HFF-Myc (cell line): ENCODE data around the gene ABCA9.
"Not testable (repeated sequence)": the region's sequence is repeated elsewhere in the genome, so short reads cannot be mapped to it uniquely, and the experiment has no call there.

Experiments used
- DNase-seq: peaks from one replicate; pipeline ENCODE4 v3.0.0-alpha.2; 2011; ENCODE audit warnings: low read depth; ENCODE audit errors: extremely low read depth
- H3K4me3 ChIP-seq: replicated peaks from 2 replicates; pipeline ENCODE4 v1.5.1; 2011; ENCODE audit warnings: low read depth, mild to moderate bottlenecking, control low read depth, low read length
- TF ChIP-seq, protein P1 (sequence below): IDR thresholded peaks from 2 replicates; pipeline ENCODE4 v1.5.1; 2012; ENCODE audit warnings: mild to moderate bottlenecking, low read depth, low read length, control low read depth; ENCODE audit errors: missing control alignments

ABCA9 gene

DNA sequence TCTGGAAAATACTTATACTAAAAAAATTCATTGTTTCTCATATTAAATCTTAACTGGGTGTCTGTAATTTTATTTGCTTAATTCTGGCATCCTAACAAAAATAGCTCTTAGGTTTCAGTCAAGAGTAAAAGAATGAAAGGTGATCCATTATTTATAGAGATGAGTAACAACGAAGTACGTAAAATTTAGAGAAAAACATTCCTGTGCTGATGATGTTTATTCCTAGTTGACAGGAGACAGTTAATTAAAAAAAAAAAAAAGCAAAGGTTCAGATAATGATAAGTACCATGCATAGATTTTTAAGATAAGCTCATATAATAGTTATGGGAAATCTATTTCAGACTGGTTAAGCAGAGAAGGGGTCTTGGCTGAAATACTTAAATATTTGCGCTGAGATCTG lies 50.8 kb downstream of the ABCA9 start:
- DNase-seq, result no peak
- no peak overlapping the region for H3K4me3 ChIP-seq
- TF ChIP-seq, protein P1, sequence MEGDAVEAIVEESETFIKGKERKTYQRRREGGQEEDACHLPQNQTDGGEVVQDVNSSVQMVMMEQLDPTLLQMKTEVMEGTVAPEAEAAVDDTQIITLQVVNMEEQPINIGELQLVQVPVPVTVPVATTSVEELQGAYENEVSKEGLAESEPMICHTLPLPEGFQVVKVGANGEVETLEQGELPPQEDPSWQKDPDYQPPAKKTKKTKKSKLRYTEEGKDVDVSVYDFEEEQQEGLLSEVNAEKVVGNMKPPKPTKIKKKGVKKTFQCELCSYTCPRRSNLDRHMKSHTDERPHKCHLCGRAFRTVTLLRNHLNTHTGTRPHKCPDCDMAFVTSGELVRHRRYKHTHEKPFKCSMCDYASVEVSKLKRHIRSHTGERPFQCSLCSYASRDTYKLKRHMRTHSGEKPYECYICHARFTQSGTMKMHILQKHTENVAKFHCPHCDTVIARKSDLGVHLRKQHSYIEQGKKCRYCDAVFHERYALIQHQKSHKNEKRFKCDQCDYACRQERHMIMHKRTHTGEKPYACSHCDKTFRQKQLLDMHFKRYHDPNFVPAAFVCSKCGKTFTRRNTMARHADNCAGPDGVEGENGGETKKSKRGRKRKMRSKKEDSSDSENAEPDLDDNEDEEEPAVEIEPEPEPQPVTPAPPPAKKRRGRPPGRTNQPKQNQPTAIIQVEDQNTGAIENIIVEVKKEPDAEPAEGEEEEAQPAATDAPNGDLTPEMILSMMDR, result no peak

DNA sequence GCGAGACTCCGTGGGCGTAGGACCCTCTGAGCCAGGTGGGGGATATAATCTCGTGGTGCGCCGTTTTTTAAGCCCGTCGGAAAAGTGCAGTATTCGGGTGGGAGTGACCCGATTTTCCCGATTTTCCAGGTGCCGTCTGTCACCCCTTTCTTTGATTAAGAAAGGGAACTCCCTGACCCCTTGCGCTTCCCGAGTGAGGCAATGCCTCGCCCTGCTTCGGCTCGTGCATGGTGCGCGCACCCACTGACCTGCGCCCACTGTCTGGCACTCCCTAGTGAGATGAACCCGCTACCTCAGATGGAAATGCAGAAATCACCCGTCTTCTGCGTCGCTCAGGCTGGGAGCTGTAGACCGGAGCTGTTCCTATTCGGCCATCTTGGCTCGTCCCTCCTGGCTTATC lies 56.0 kb downstream of the ABCA9 start:
- not testable (repeated sequence) for H3K4me3 ChIP-seq, DNase-seq

DNA sequence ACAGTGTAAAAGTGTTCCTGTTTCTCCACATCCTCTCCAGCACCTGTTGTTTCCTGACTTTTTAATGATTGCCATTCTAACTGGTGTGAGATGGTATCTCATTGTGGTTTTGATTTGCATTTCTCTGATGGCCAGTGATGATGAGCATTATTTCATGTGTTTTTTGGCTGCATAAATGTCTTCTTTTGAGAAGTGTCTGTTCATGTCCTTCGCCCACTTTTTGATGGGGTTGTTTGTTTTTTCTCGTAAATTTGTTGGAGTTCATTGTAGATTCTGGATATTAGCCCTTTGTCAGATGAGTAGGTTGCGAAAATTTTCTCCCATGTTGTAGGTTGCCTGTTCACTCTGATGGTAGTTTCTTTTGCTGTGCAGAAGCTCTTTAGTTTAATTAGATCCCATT lies 61.0 kb downstream of the ABCA9 start:
- not testable (repeated sequence) for H3K4me3 ChIP-seq, DNase-seq

DNA sequence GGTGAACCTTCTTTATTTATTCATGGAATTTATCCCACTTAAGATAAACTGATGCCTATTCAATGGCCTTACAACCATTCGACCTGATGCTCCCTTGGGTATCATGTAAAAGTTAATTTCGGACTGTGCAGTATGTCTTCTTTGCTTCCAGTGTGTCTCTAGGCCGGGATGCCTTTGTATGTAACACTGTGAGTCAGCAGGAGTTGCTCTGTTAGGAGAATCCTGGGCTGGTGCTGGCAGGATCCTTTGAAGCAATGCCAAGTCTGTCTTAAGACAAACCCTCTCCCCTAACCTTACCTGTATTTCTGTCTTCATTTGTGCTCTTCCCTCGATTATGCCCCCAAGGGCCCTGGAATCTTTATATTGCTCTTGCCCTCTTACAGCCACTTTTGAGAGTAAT lies 67.6 kb downstream of the ABCA9 start:
- TF ChIP-seq, protein P1, result no peak
- no peak for DNase-seq
- no peak overlapping the region for H3K4me3 ChIP-seq

DNA sequence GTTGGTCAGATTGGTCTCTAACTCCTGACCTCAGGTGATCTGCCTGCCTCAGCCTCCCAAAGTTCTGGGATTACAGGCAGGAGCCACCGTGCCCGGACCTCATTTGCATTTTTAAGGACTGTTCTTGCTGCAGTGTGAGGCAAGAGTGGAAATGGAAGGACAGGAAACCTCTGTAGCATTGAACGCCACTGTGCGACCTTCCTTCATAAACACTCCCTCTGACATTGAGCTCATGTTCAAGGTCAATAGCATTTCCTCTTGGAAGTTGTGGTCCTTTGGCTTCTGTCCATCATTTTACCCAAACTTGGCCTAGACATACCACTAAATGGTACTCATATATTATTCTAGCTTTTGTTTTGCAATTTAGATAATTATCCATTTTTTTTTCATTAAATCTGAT lies 72.8 kb downstream of the ABCA9 start:
- no peak overlapping the region for H3K4me3 ChIP-seq
- TF ChIP-seq, protein P1, result no peak
- DNase-seq, result no peak

DNA sequence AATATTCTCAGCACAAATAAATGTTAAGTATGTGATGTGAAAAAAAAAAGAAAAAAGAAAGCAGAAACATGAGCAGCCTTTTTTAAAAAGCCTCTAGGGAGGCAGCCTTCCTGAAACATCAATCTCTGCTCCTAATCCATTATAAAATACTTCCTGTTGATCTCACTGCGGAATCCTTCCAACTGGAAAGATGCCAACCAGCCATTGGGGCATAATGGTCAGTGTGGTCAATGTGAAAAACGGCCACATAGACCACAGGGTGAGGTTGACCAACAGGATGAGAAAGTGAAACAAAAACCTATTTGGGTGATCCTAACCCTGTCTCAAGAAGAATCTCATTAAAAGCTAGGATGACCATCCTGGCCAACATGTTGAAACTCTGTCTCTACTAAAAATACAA lies 79.4 kb downstream of the ABCA9 start:
- TF ChIP-seq, protein P1, result no peak
- DNase-seq, result peak; percentile 27
- no peak overlapping the region for H3K4me3 ChIP-seq

DNA sequence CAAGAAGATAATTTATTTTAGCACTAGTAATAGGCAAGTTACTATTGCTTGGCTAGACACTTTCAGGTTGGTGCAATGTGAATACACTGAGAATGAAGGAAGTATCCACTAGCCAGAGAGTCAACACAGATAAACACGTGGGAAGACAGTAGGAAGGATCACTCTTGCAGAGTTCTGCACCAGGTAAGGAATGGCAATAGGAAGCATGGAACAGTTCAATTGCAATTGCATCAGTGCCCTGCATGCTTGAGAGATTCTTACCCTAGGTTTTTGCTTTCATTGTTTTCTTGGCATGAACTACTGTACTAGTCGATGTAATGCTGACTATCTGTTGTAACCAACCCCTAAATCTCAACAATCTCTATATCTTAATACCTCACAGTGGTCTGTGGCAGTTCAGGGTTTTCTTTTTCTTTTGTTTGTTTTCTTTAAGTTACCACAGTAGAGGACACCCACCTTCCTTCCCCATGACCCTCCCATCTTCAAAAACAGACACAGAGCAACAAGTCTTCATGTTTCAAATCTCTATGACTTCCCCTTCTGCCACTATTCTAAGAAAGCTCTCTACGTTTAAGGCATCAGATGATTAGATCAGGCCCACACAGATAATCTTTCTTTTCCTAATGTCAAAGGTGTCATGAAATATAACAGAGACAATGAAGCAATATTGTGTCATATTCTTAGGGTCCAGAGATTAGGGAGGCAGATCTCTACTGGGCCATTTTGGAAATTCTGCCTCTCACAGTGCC lies 87.5 kb downstream of the ABCA9 start:
- TF ChIP-seq, protein P1, result no peak
- DNase-seq, result no peak
- H3K4me3 ChIP-seq, result no peak overlapping the region

DNA sequence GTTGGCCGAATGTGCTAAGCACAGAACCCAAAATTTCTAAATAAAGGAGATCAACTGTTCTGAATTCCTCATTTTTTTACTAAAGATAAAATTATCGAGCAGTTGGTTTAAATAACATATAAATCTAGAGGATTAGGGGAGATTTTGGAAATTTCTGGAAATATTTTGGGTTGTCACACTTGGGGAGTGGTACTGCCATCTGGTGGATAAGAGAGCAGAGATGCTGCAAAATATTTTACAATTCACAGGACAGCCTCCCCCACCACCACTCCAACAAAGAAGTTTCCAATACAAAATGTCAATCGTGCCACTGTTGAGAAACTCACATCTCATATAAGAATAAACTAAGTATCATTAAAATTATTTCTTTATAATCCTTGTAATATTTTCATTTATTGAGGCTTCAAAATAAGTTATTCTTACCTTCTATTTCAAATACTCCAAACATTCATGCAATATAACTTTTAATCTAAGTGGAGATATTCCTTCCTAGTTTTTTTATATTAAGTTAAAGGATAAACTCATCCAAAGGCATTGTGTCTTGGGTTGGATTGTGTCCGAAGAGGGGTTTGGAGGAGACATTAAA lies 88.5 kb downstream of the ABCA9 start:
- TF ChIP-seq, protein P1, result peak; percentile 58
- no peak overlapping the region for H3K4me3 ChIP-seq
- DNase-seq, result peak; percentile 20
